Brain microvascular endothelial cell (primary cell): ENCODE measurements around the gene PPFIA1.

Experiments
- DNase-seq: peaks from one replicate; pipeline ENCODE4 v3.0.0-alpha.2; 2020
- H3K27ac ChIP-seq: fragments of 250-450 bp; sonication (Bioruptor Pico); 2 replicates; pipeline ENCODE4 v1.5.1; 2020; ENCODE audit warnings: mild to moderate bottlenecking, moderate library complexity
- H3K27me3 ChIP-seq: fragments of 250-450 bp; sonication (Bioruptor Pico); replicated peaks from 2 replicates; pipeline ENCODE4 v1.5.1; 2020; ENCODE audit warnings: mild to moderate bottlenecking
- H3K36me3 ChIP-seq: fragments of 250-450 bp; sonication (Bioruptor Pico); replicated peaks from 2 replicates; pipeline ENCODE4 v1.5.1; 2020; ENCODE audit warnings: mild to moderate bottlenecking
- H3K4me3 ChIP-seq: 2 replicates; pipeline ENCODE4 v1.5.1; 2011; ENCODE audit warnings: low read depth, mild to moderate bottlenecking, control low read depth, low read length, moderate library complexity
- CTCF ChIP-seq: IDR thresholded peaks from 2 replicates; pipeline ENCODE4 v1.5.1; 2011; ENCODE audit warnings: low read depth, mild to moderate bottlenecking, moderate library complexity, low read length, control low read depth, inconsistent platforms; ENCODE audit errors: missing control alignments
- in situ Hi-C: cut with HindIII; loops from 2 replicates; pipeline ENCODE4 v1.10.0; 2017; ENCODE audit warnings: low sequenced_read_pairs, low pct_ligation_motif_present

The PPFIA1 gene

DNA sequence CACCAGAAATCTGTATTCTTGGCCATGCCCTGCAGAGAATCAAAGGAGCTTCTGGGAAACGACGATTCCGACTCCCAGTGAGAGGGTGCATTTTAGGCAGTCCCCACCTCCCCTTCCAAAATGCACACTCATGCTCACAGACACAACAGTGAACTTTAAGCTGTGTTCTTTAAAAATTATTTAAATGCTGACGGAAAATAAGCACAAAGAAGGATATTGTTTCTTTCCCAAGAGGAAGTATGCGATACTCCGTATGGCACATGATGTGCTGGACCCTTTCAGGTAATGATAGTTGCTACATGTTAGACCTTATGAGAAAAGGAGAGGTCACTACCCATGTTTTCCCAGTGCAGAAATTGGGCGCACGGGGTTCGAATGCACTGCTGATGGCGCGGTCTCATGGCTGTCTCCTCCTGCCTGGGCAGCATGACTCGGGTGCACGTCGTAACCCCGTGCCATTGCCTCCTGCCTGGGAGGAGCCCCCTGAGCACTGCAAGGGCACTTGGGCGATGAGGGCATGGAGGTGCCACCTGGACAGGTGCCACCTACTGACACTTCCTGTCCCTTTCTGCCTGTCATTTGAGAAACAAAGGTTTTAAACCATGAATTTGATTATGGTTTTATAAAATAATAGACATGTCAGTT is 64.0 kb downstream of the PPFIA1 start:
- Histone ChIP-seq H3K4me3 (no peak overlapping the region), H3K27ac (no peak overlapping the region), H3K36me3 (peaks cover 49% of the 10 kb centered on the region), H3K27me3 (no peaks in the 10 kb centered on the region)
- TF ChIP-seq CTCF = no peak
- DNase-seq = no peak
- in situ Hi-C loops = no loop called here

GRCh38 chr11:70335511-70335910 is 65.0 kb downstream of the PPFIA1 start:
- peaks cover 55% of the 10 kb centered on the region for H3K36me3 ChIP-seq
- no peak overlapping the region for H3K4me3 ChIP-seq
- no peak for TF ChIP-seq CTCF
- in situ Hi-C loops = no loop called here
- no peaks in the 10 kb centered on the region for H3K27me3 ChIP-seq
- DNase-seq = no peak
- H3K27ac ChIP-seq = no peak overlapping the region

- H3K4me3 ChIP-seq = no peak overlapping the region
- in situ Hi-C loops = no loop called here
- no peak for DNase-seq
- no peak overlapping the region for H3K27ac ChIP-seq
- H3K27me3 ChIP-seq = no peaks in the 10 kb centered on the region
- TF ChIP-seq CTCF = no peak
- H3K36me3 ChIP-seq = peaks cover 42% of the 10 kb centered on the region
Measured at GRCh38 chr11:70338594-70338993, 68.1 kb downstream of the PPFIA1 start.

DNA sequence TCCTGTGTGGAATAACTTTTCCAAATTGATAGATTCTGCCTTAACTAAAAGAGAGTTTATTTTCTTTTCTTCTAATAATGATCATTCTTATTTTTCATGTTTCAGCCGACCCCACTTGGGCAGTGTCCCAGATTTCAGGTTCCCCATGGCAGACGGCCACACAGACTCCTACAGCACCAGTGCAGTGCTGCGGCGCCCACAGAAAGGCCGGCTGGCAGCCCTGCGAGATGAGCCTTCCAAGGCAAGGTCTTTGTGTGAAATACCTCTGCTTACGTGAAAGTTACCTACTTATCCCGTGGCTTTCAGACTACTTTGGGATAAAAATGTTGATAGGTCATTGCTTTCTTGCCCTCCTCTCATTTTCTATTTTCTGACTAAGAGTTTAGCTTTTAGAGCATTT is 68.6 kb downstream of the PPFIA1 start:
- Histone ChIP-seq H3K27ac (no peak overlapping the region), H3K4me3 (no peak overlapping the region), H3K36me3 (peaks cover 46% of the 10 kb centered on the region), H3K27me3 (no peaks in the 10 kb centered on the region)
- in situ Hi-C loops = no loop called here
- no peak for TF ChIP-seq CTCF
- DNase-seq = no peak

- in situ Hi-C loops = no loop called here
- H3K27ac ChIP-seq = no peak overlapping the region
- TF ChIP-seq CTCF = no peak
- H3K27me3 ChIP-seq = no peaks in the 10 kb centered on the region
- DNase-seq = no peak
- peaks cover 42% of the 10 kb centered on the region for H3K36me3 ChIP-seq
- no peak overlapping the region for H3K4me3 ChIP-seq
Measured at GRCh38 chr11:70341881-70342429, 71.5 kb downstream of the PPFIA1 start.

DNA sequence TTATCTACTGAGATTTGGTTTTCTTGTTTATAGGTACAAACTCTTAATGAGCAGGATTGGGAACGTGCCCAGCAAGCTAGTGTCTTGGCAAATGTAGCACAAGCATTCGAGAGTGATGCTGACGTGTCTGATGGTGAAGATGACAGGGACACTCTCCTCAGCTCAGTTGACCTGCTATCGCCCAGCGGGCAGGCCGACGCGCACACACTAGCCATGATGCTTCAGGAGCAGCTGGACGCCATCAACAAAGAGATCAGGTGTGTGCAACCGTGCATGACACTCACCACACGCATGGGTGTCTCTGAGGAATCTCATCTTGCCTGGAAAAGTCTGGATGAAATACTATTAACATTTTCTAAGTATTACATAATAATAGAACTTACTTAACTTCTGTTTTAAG is 73.1 kb downstream of the PPFIA1 start:
- peaks cover 39% of the 10 kb centered on the region for H3K36me3 ChIP-seq

More for the DNA sequence above, 73.1 kb downstream of the PPFIA1 start:
- no peak for TF ChIP-seq CTCF
- Histone ChIP-seq H3K27ac (no peak overlapping the region), H3K27me3 (no peaks in the 10 kb centered on the region), H3K4me3 (no peak overlapping the region)
- no peak for DNase-seq
- in situ Hi-C loops = no loop called here
